KG1 (cell line): Measurements from ENCODE around the gene CUZD1.

ENCODE experiments used
- DNase-seq: peaks from one replicate; lab custom pipeline; 2025; lab: John Stamatoyannopoulos, UW

CUZD1 gene

DNA sequence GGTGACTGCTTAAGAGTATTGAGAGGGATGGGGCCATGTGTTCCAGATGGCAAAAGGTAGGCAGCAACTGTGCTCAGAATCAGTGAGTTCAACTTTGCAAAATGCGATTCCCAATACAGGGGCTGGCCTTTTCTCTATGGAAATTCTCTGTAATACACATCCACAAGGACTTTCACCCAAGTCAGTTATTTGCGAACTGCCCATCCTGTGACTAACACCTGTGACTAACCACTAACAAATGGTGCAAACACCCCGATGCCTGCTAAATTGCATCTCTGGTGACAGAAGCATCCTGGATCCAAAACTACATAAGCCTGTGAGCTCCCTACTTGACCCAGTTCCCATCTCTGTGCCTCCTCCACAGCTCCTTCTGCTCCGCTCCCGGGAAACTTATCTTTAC lies 9.0 kb upstream of the CUZD1 start:
- DNase-seq = no peak

DNA sequence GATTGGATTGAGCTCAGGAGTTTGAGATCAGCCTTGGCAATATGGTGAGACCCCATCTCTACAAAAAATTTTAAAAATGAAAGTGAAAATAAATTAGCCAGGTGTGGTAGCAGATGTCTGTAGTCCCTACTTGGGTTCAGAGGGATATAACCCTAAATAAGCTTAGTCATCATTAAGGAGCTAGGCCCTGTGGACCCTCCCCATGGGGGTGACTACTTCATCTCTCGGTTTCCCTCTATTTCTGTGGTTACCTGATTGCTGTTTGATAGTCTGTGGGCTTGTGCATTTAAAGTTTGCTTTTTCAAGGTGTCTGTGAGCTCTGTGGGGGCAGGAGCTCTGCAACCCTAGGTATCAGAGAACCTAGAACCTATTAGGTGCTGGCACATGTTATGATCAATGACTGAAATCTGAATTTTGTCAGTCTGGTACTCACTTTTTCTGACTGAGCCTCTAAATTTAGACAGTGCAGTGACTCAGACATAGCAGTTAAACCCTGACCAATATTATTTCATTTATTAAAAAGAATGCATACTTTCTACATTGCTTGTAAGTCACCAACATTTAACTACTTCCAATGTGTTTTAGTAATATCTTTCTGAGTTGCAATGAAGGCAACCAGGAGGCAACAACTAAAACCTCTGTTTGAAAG lies 8.1 kb upstream of the CUZD1 start:
- DNase-seq = no peak

GRCh38 chr10:122852261-122852660 lies 6.6 kb upstream of the CUZD1 start:
- DNase-seq = no peak

DNA sequence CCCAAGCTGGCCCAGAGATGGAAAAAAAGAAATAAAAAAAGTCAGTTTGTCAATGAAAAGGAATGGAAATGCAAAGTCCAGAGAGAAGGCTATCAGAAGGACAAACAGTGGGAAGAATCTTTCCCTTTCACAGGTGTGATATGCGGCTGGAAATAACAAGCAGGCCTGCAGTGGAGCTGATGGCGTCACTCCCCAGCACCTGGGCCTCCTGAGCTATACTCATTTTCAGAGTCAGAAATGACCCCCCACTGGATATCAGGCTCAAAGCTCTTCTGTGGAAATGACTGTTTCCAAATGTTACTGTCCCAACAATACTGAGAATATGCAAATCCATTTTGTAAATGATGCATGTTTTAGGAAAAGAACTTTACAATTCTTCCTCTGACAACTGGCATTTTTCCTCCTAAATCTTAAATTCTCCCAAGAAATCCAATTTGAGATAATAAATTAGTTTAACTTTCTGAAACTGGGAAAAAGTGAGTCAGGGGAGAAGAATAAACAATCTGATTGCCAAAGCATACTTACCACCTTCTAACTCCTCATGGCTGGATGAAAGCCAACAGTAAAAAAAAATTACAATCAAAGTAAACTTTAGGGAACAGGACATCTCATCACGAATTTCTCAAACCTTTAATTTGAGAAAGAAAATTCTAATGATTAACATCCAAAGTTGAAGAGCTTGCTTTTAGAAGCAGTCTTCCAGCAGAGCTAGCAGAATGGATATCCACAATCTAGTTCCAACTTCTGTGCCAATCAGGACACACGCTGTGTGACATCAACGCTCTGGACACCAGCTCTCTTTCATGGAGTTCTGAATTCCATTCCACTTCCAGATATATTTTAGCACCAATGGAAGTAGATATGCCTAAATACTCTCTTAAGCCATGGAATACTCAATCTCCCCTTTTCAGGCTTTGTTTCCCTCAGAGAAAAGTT lies 5.3 kb upstream of the CUZD1 start:
- DNase-seq = no peak

DNA sequence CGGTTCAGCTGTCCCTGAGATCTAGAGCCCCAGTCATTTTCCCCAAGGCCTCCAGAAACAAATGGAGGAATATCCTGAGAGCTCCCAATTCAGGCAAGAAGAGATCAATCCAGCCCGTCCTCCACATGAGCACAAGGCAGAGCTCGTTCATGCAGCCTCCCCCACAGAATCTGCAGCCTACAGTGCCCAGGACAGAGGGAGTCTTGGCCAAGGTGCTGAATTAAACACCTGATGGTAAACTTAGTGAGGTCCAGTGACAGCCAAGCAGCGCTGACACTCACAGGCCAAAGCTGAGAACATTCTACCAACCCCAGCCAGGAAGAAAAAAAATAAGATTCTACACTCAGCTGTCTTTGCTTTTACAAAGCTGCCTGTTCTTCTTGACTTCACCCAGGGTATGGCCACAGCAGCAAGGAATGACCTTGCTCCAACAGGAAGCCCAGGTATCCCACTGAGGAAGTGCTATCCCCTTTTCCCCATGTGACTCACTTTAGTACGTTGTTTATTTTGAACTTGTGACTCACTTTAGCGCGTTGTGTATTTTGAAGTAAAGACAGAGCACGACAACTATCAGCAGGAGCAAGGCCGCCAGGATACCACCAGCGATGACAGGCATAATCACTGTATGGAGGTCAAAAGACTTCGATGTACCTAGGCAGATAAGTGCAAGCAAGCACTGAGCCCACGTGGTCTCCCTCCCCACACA lies 4.4 kb upstream of the CUZD1 start:
- DNase-seq = no peak

DNA sequence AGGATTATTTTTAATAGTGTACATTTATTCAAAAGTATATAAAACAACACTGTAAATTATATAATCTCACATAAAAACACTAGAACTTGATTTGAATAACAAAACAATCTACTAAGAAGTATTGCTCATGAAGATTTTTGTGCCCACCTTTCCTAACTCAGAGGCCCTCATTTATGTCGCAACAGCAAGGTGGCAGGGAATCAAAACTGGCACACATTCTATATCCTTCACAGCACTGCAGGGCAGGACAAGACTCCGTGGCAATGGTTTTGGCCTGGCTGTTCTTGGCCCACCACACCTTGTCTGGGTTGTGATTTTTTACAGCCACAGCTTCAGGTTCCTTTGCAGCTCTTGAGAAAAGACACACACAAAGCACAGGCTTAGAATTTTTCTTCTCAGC lies 3.4 kb upstream of the CUZD1 start:
- no peak for DNase-seq

DNA sequence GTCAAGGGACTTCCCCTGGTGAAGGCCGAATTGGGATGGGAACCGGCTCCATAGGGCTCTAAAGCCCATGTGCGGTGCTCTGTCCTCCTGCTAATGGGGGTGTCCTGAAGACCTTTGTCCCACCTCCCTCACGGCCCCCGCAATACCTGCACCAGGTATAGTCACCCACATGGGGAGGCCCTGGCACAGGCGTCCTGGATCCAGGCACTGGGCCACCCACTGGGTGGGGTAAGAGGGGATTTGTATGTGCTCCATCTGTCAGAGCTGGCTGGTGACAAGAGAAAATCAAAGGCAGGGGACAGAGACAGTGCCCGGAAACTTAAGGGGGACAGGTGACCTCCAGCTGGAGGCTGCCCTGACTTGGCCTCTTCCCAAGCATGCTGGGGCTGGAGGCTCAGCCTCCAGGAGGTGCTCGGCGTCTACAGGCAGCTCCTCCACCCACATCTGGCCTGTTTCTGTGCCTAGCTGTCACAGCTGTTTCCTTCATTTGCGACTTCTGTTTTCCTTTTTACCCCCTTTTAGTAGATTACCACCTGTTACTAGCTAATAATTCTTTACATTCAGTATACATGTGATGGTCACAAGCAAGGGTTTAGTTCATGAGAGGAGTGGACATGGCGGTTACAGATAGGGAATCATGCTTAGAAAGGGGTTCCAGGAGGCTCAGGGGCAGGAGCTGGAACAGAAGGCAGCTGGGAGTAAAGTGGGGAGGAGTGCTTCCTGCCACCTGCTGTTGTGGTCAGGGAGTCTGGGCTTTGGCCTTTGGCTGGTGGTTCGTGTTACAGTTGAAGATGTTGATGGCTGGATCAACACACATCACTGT lies 2.3 kb upstream of the CUZD1 start:
- DNase-seq = no peak

- DNase-seq = no peak
Measured at GRCh38 chr10:122844146-122844545, 1.5 kb downstream of the CUZD1 start.

GRCh38 chr10:122841569-122841968 lies 4.1 kb downstream of the CUZD1 start:
- DNase-seq = no peak

GRCh38 chr10:122839505-122839904 lies 6.2 kb downstream of the CUZD1 start:
- no peak for DNase-seq

- DNase-seq = no peak
Measured at GRCh38 chr10:122838880-122839279, 6.8 kb downstream of the CUZD1 start.

GRCh38 chr10:122835908-122836307 lies 9.7 kb downstream of the CUZD1 start:
- DNase-seq = no peak

DNA sequence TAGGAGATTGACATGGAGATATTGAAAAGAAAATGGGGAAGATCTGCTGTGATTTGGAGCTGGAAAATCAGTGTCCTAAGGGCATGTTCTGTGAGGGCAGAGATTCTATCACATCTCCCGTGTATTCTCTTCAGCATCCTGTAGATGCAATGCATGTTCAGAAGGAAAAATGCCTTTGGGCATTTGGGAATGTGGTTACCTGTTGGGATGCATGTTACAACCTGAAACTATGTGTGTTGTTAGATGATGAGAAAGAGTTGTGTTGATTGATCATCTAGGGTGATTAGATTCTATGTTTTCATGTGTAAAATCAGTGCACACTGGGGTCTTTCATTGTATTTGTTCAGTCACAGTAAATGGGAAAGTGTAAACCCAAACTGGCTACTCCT lies 14.7 kb downstream of the CUZD1 start:
- no peak for DNase-seq

GRCh38 chr10:122830273-122830964 lies 15.2 kb downstream of the CUZD1 start:
- DNase-seq = no peak

- no peak for DNase-seq
Measured at GRCh38 chr10:122829454-122829853, 16.2 kb downstream of the CUZD1 start.

DNA sequence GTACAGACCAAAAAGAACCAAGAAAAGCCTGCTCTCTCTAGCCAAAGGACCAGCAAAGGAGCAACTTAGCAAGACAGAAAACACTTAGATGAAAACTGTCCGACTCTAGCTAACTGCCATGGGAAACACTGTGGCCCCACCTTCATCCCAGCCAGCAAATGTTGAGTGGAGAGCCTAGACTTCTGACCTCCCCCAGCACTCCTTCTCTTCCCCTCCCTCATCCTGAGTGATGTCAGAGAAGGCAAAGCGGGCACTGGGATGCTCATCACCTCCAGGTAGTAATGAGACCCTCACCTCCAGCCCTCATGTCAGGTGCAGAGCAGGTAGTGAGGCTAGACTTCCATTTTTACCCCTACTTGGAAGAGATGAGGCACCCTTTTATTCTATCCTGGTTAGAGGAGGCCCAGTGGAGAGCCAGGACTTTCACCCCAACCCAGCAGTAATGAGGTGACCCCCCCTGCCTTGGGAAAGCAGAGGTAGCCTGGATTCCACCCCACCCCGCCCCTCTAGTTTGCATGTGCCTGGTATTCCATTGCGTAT lies 16.9 kb downstream of the CUZD1 start:
- DNase-seq = no peak

GRCh38 chr10:122827302-122827701 lies 18.4 kb downstream of the CUZD1 start:
- no peak for DNase-seq

DNA sequence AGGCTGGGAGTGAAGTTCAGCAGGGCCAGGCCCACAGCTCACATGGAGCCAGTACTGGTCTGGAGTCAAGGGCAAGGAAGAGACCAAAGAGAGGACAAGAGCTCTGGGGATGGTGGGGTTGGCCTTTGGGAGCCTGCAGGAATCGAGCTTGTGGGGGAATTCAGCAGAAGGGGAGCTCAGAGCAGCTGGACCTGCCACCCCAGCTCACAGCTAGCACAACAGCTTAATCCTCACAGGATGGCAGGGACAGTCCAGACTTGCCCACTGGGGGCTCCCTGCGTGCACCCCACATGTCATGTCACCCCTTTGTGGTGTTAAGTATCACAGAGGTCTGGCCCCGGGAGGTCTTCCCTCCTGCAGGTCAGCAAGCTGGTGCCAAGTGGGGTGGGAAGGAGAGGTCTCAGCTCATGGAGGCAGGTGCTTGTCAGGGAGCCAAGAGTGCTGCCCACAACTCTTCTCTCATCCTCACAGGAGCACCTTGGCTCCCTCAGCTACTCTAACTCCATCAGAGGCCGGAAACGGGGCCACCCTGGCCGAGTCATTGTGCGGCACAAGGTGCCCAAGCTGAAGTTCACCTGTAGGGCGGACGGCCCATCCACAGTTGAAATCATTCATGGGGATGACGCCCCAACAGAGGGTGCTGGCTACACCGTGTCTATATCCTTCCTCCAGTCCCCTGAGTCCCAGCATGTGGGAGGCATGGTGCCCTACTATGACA lies 22.5 kb downstream of the CUZD1 start:
- DNase-seq = no peak

DNA sequence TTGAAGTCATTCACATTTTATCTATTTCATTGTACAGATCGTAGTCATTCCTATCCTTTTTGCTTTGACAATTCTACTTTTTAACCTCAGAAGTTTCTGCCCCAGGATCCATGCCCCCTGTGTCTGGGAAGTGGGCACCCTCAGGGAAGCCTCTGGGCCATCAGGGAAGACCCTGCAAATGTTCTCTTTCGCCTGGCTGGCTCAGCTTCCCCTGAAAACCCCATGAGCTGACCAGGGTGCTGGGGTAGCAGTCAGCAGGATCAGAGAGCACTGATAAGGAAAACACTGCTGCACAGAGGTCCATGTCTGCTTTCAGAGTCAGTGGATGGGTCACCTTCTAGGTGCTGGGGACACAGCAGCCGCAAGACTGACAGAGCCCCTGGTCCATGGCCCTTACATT lies 23.8 kb downstream of the CUZD1 start:
- no peak for DNase-seq

DNA sequence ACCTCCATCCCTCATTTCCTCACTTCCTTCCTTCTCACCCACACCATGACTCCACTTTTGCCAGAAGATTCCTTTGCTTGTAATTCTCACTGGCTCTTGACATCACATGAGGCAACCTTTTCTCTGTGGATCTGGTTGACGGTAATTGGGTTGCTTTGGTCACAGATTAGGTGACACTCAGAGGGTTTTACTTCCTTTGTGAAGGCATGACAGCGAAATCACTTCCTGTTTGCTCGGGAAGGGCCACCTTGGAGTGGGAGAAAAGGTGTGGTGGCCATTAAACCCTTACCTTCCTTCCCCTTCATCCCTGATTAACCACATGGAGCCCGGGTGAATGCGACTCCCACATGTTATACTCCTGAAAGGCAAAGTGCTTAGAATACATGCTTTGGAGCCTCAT lies 30.2 kb downstream of the CUZD1 start:
- no peak for DNase-seq
